HL-60 (cell line): ENCODE measurements around the gene MRPS31.

ENCODE experiments used
- POLR2AphosphoS5 ChIP-seq: IDR thresholded peaks from 2 replicates; pipeline ENCODE4 v1.6.1; 2012; ENCODE audit warnings: low read depth
- SPI1 ChIP-seq: IDR thresholded peaks from 2 replicates; pipeline ENCODE4 v1.6.1; 2012; ENCODE audit warnings: low read depth, mild to moderate bottlenecking, borderline replicate concordance
- TF ChIP-seq, protein P1 (sequence below): IDR thresholded peaks from one replicate; pipeline ENCODE4 v1.5.1; 2011; ENCODE audit warnings: low read length, control low read depth, inconsistent platforms; ENCODE audit not compliant: insufficient read depth
- TF ChIP-seq, protein P2 (sequence below): IDR thresholded peaks from 2 replicates; pipeline ENCODE4 v1.6.1; 2012; ENCODE audit warnings: low read depth; ENCODE audit not compliant: insufficient replicate concordance

DNA sequence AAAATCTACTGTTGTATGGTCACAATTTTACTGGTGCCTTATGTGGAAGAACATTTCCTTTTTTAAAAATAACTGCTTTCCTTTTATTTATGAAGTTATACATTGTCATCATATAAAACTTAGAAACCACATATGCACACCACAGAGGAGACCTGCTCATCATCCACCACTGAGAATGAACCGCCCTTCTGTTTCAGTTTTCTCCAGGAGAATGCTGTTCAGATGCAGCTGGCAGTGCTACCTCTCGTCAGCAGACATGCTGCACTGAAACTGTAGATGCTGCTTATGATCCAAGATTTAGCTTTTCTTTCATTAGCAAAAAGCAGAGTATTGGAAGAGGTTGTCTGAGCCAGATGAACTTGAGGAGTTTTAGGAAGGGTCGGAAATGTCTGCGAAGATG lies 28.5 kb upstream of the MRPS31 start:
- TF ChIP-seq POLR2AphosphoS5 (no peak), SPI1 (no peak)
- TF ChIP-seq, protein P1, sequence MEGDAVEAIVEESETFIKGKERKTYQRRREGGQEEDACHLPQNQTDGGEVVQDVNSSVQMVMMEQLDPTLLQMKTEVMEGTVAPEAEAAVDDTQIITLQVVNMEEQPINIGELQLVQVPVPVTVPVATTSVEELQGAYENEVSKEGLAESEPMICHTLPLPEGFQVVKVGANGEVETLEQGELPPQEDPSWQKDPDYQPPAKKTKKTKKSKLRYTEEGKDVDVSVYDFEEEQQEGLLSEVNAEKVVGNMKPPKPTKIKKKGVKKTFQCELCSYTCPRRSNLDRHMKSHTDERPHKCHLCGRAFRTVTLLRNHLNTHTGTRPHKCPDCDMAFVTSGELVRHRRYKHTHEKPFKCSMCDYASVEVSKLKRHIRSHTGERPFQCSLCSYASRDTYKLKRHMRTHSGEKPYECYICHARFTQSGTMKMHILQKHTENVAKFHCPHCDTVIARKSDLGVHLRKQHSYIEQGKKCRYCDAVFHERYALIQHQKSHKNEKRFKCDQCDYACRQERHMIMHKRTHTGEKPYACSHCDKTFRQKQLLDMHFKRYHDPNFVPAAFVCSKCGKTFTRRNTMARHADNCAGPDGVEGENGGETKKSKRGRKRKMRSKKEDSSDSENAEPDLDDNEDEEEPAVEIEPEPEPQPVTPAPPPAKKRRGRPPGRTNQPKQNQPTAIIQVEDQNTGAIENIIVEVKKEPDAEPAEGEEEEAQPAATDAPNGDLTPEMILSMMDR, result no peak
- TF ChIP-seq, protein P2, sequence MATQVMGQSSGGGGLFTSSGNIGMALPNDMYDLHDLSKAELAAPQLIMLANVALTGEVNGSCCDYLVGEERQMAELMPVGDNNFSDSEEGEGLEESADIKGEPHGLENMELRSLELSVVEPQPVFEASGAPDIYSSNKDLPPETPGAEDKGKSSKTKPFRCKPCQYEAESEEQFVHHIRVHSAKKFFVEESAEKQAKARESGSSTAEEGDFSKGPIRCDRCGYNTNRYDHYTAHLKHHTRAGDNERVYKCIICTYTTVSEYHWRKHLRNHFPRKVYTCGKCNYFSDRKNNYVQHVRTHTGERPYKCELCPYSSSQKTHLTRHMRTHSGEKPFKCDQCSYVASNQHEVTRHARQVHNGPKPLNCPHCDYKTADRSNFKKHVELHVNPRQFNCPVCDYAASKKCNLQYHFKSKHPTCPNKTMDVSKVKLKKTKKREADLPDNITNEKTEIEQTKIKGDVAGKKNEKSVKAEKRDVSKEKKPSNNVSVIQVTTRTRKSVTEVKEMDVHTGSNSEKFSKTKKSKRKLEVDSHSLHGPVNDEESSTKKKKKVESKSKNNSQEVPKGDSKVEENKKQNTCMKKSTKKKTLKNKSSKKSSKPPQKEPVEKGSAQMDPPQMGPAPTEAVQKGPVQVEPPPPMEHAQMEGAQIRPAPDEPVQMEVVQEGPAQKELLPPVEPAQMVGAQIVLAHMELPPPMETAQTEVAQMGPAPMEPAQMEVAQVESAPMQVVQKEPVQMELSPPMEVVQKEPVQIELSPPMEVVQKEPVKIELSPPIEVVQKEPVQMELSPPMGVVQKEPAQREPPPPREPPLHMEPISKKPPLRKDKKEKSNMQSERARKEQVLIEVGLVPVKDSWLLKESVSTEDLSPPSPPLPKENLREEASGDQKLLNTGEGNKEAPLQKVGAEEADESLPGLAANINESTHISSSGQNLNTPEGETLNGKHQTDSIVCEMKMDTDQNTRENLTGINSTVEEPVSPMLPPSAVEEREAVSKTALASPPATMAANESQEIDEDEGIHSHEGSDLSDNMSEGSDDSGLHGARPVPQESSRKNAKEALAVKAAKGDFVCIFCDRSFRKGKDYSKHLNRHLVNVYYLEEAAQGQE, result no peak
